Peyer's patch (tissue), 4 donors: ENCODE results near the gene LATS1. TPM values are rescaled to one million over a fixed set of nuclear protein-coding genes. Genes with fewer than 3 reads are reported as not detected.

ENCODE experiments used
- DNase-seq, 3 donors: peaks; one replicate each; pipeline ENCODE4 v3.0.0-alpha.2; 2017 to 2019
- H3K27ac ChIP-seq, 4 donors: fragments of 200-600 bp; sonication (generic); one replicate each; pipeline ENCODE4 v1.5.1; 2016 to 2019
- H3K27me3 ChIP-seq, 2 donors: fragments of 200-600 bp; sonication (generic); one replicate each; pipeline ENCODE4 v1.5.1; 2019
- H3K36me3 ChIP-seq, 3 donors: fragments of 200-600 bp; sonication (generic); one replicate each; pipeline ENCODE4 v1.5.1; 2016 to 2019
- H3K4me1 ChIP-seq, 4 donors: fragments of 200-600 bp; sonication (generic); one replicate each; pipeline ENCODE4 v1.5.1; 2016 to 2019
- H3K4me3 ChIP-seq, 4 donors: fragments of 200-600 bp; sonication (generic); 1 replicate in 3 of 4; 2 replicates in 1 of 4; pipeline ENCODE4 v1.5.1; 2016 to 2019; ENCODE audit warnings: mild to moderate bottlenecking in 1 of 4
- H3K9me3 ChIP-seq, 4 donors: fragments of 200-600 bp; sonication (generic); one replicate each; pipeline ENCODE4 v1.5.1; 2016 to 2019; ENCODE audit warnings: mild to moderate bottlenecking in 1 of 4
- POLR2A ChIP-seq, 2 donors: fragments of 450-650 bp; IDR thresholded peaks; one replicate each; pipeline ENCODE4 v1.5.1; 2017; ENCODE audit warnings: antibody characterized with exemption in 2 of 2, mild to moderate bottlenecking in 2 of 2, moderate library complexity in 2 of 2
- total RNA-seq, 4 donors: library from RNA; depleted of rRNA; stranded (reverse); fragments of >200 nt; gene quantifications; one replicate each; pipeline ENCODE4 v1.1.0, GENCODE V29; 2016
- TF ChIP-seq, protein P1 (sequence below), 6 experiments: fragments of 450-650 bp in 4 of 6; fragments of 200-600 bp in 2 of 6; sonication (generic) in 1 of 6; IDR thresholded peaks; one replicate each; pipeline ENCODE4 v1.5.1; 2017 to 2019; ENCODE audit warnings: antibody characterized with exemption in 6 of 6, mild to moderate bottlenecking in 3 of 6, moderate library complexity in 1 of 6

The LATS1 gene
- total RNA-seq, 4 donors from 2014 or later, result 21.8 to 38.8 (median 29.7) TPM

DNA sequence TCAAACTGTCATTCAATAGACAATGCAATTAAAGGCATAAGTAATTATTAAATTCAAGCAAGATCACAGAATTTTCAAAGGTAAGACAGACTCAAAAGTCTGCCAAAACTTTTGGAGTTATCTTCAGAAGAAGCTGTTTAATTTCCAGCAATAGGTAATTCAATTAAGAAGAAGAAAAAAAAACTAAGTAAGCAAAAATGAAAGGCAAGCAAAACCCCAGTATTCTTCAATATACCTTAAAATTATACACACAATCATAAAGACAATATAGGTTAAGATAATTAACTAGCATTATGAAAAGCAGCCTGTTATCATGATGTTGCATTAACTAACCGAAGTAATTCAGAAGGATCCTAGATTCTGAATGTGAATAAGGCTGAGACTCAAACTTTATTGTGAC lies 3.5 kb downstream of the LATS1 start:
- Histone ChIP-seq H3K27me3 (no peaks in the 10 kb centered on the region), H3K27ac (no peak overlapping the region), H3K36me3 (no peaks in the 10 kb centered on the region), H3K4me3 (no peak overlapping the region), H3K4me1 (peaks cover 0 to 23% (median 4%) of the 10 kb centered on the region in 4 donors), H3K9me3 (no peaks in the 10 kb centered on the region)
- TF ChIP-seq POLR2A (IDR thresholded peaks at IDR 0.05), result no peak
- TF ChIP-seq, protein P1, sequence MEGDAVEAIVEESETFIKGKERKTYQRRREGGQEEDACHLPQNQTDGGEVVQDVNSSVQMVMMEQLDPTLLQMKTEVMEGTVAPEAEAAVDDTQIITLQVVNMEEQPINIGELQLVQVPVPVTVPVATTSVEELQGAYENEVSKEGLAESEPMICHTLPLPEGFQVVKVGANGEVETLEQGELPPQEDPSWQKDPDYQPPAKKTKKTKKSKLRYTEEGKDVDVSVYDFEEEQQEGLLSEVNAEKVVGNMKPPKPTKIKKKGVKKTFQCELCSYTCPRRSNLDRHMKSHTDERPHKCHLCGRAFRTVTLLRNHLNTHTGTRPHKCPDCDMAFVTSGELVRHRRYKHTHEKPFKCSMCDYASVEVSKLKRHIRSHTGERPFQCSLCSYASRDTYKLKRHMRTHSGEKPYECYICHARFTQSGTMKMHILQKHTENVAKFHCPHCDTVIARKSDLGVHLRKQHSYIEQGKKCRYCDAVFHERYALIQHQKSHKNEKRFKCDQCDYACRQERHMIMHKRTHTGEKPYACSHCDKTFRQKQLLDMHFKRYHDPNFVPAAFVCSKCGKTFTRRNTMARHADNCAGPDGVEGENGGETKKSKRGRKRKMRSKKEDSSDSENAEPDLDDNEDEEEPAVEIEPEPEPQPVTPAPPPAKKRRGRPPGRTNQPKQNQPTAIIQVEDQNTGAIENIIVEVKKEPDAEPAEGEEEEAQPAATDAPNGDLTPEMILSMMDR (IDR thresholded peaks at IDR 0.05), result no peak
- no peak for DNase-seq

DNA sequence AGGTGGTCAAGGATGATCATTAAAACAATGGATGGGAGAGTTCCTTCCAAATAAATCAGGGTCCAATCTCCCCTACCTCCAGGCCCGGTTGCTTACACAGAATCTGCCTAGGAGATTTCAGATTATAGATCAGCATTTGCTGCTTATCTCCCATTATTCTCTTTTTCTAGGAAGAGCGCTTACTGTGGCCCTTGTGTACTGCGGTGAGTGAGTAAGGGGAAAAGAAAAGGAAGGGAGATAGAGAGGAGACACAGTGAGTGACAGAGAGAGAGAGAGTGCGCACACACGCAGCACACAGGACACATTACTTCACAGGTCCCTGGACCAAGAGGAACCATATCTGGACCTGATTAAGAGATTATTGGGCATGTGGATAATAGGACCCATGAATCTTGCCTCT lies 6.2 kb downstream of the LATS1 start:
- H3K27me3 ChIP-seq, result no peaks in the 10 kb centered on the region
- H3K4me1 ChIP-seq, result peaks cover 0 to 19% (median 4%) of the 10 kb centered on the region in 4 donors
- TF ChIP-seq, protein P1 (IDR thresholded peaks at IDR 0.05), result no peak
- TF ChIP-seq POLR2A (IDR thresholded peaks at IDR 0.05), result no peak
- H3K36me3 ChIP-seq, result no peaks in the 10 kb centered on the region
- H3K27ac ChIP-seq, result no peak overlapping the region
- H3K9me3 ChIP-seq, result no peaks in the 10 kb centered on the region
- H3K4me3 ChIP-seq, result no peak overlapping the region
- DNase-seq, result no peak

DNA sequence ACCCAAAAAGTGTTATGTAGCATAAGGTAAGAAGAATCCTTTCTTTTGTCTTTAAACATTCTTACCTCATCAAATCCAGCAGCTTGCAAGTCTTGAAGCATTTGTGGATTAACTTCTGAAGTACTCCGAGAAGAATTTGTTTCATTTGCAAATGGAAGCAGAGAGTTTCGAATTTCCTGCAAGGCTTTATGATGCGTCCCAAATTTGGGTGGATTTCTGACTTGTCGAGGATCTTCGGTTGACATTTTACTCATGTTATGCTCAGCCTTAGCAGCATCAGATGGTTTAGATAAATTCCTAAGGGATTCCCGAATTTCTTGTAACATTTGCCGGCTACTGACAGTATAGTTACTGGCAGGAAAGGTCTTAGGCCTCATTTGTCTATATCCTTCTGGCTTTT lies 16.2 kb downstream of the LATS1 start:
- no peak overlapping the region for H3K4me3 ChIP-seq
- no peak for DNase-seq
- peaks cover 0 to 9% (median 0%) of the 10 kb centered on the region in 3 donors for H3K36me3 ChIP-seq
- TF ChIP-seq POLR2A (IDR thresholded peaks at IDR 0.05), result no peak
- TF ChIP-seq, protein P1 (IDR thresholded peaks at IDR 0.05), result no peak
- no peaks in the 10 kb centered on the region for H3K9me3 ChIP-seq
- H3K4me1 ChIP-seq, result peaks cover 0 to 6% (median 0%) of the 10 kb centered on the region in 4 donors
- H3K27me3 ChIP-seq, result no peaks in the 10 kb centered on the region
- no peak overlapping the region for H3K27ac ChIP-seq

DNA sequence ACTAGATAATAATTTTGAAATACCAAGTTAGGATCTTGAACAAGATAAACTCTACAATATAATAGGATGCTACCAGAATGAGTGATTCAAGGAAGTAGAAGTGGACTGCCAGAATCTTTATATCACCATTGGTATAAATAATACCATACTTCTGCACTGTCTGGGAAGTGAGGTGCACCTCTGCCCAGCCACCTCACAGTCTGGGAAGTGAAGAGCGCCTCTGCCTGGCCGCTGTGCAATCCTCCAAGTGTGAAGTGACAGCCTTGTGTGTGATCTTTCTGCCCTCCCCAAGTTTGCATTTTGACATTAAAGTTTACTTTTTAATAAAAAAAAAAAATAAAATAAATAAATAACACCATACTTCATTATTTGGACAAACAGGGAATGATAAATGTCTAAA lies 18.8 kb downstream of the LATS1 start:
- H3K27me3 ChIP-seq, result no peaks in the 10 kb centered on the region
- H3K9me3 ChIP-seq, result no peaks in the 10 kb centered on the region
- DNase-seq, result no peak
- H3K4me1 ChIP-seq, result peaks cover 0 to 6% (median 0%) of the 10 kb centered on the region in 4 donors
- H3K27ac ChIP-seq, result no peak overlapping the region
- peaks cover 0 to 23% (median 0%) of the 10 kb centered on the region in 3 donors for H3K36me3 ChIP-seq
- H3K4me3 ChIP-seq, result no peak overlapping the region
- TF ChIP-seq POLR2A (IDR thresholded peaks at IDR 0.05), result no peak
- TF ChIP-seq, protein P1 (IDR thresholded peaks at IDR 0.05), result no peak

DNA sequence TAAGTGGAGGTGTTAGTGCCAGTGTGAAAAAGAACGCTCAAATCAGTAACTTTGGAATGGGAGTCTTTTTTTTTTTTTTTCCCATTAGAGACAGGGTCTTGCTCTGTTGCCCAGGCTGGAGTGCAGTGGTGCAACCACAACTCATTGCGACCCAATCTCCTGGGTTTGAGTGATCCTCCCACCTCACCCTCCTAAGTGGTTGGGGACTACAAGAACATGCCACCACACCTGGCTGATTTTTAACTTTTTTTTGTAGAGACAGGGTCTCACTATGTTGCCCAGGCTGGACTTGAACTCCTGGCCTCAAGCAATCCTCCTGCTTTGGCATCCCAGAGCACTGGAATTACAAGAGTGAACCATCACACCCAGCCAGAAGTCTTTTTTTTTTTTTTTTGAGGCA lies 19.7 kb downstream of the LATS1 start:
- no peak for DNase-seq
- H3K27ac ChIP-seq, result no peak overlapping the region
- no peaks in the 10 kb centered on the region for H3K27me3 ChIP-seq
- TF ChIP-seq, protein P1 (IDR thresholded peaks at IDR 0.05), result no peak
- no peak for TF ChIP-seq POLR2A (IDR thresholded peaks at IDR 0.05)
- H3K9me3 ChIP-seq, result no peaks in the 10 kb centered on the region
- peaks cover 0 to 6% (median 0%) of the 10 kb centered on the region in 4 donors for H3K4me1 ChIP-seq
- peaks cover 0 to 32% (median 0%) of the 10 kb centered on the region in 3 donors for H3K36me3 ChIP-seq
- no peak overlapping the region for H3K4me3 ChIP-seq

DNA sequence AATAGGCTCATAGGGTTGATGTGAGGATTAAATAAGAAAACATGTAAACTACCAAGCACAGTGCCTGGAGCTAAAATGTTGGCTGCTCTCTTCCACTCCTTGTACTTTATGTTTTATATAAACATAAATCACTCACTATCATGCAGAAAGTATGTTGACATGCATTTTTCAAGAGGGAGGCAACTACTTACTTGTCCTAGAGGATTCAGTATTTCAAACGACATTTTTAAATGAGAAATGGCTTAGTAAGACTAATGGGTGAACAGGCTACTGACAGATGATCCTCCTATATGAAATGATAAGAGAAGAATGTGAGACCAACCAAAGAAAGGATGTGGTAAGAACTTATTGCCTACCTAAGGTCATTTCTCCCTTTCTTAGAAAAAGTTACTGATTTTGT lies 21.0 kb downstream of the LATS1 start:
- no peak for TF ChIP-seq POLR2A (IDR thresholded peaks at IDR 0.05)
- TF ChIP-seq, protein P1 (IDR thresholded peaks at IDR 0.05), result no peak
- Histone ChIP-seq H3K9me3 (no peaks in the 10 kb centered on the region), H3K4me1 (peaks cover 0 to 6% (median 0%) of the 10 kb centered on the region in 4 donors), H3K4me3 (no peak overlapping the region), H3K27me3 (no peaks in the 10 kb centered on the region), H3K27ac (no peak overlapping the region), H3K36me3 (peaks cover 0 to 42% (median 0%) of the 10 kb centered on the region in 3 donors)
- no peak for DNase-seq
